Endothelial cell of umbilical vein (primary cell): Measurements from ENCODE around the gene PAPPA2. TPM values are rescaled to one million over a fixed set of nuclear protein-coding genes. Genes with fewer than 3 reads are reported as not detected.

ENCODE experiments used
- BruUV-seq: library from RNA; stranded (reverse); fragments of 400-500 nt; replicated peaks from 2 replicates; lab custom pipeline; 2021; lab: Mats Ljungman, UMichigan
- CTCF ChIA-PET: fragments of 300-600, 350-600 bp; sonication (Branson Sonifier 250); formaldehyde crosslinking; loops from one replicate; lab custom pipeline; 2021; ENCODE audit warnings: antibody characterized with exemption, inconsistent platforms; lab: Charles Lee
- POLR2A ChIA-PET: fragments of 300-600, 350-600 bp; sonication (Branson Sonifier 250); formaldehyde crosslinking; loops from one replicate; lab custom pipeline; 2021; ENCODE audit warnings: antibody characterized with exemption, inconsistent platforms; lab: Charles Lee
- DNase-seq: peaks from one replicate; pipeline ENCODE4 v3.0.0-alpha.2; 2011; ENCODE audit warnings: low read depth, low spot score
- FAIRE-seq: peaks from 2 replicates; lab custom pipeline; 2011; peaks lifted over from hg19 to GRCh38; lab: Jason Lieb, UNC
- H2AFZ ChIP-seq: 2 replicates; pipeline ENCODE4 v1.6.0; 2012; ENCODE audit warnings: low read depth, low read length, control low read depth, inconsistent platforms
- H3K27ac ChIP-seq: 2 replicates; pipeline ENCODE4 v1.5.1; 2011; ENCODE audit warnings: low read depth, mild to moderate bottlenecking, control low read depth, low read length, moderate library complexity; ENCODE audit not compliant: insufficient read depth
- H3K27me3 ChIP-seq, 2 experiments: 2 replicates each; pipeline versions ENCODE4 v1.6.0 to v1.6.1; 2011; ENCODE audit warnings: low read length in 2 of 2, mixed read lengths in 1 of 2; ENCODE audit not compliant: control insufficient read depth in 2 of 2, insufficient read depth in 2 of 2
- H3K36me3 ChIP-seq, 2 experiments: 2 replicates in 1 of 2; 3 replicates in 1 of 2; pipeline ENCODE4 v1.5.1; 2011; ENCODE audit warnings: low read length in 2 of 2, mild to moderate bottlenecking in 1 of 2, moderate library complexity in 1 of 2; ENCODE audit not compliant: control insufficient read depth in 2 of 2, insufficient read depth in 2 of 2; ENCODE audit errors: extremely low read depth in 1 of 2
- H3K4me1 ChIP-seq: 3 replicates; pipeline ENCODE4 v1.5.1; 2011; ENCODE audit warnings: mild to moderate bottlenecking, low read length; ENCODE audit not compliant: control insufficient read depth, insufficient read depth; ENCODE audit errors: extremely low read depth
- H3K4me2 ChIP-seq: 2 replicates; pipeline ENCODE4 v1.6.1; 2011; ENCODE audit warnings: low read length, control low read depth, mixed read lengths; ENCODE audit not compliant: insufficient read depth
- H3K4me3 ChIP-seq, 3 experiments: fragments of 200-600 bp in 1 of 3; sonication (generic), shearing (Covaris generic) in 1 of 3; replicated peaks in 1 of 3; 2 replicates each; pipeline ENCODE4 v1.5.1; 2011 to 2016; ENCODE audit warnings: control low read depth in 3 of 3, low read length in 3 of 3, mild to moderate bottlenecking in 2 of 3, inconsistent platforms in 1 of 3, low read depth in 1 of 3, moderate library complexity in 1 of 3; ENCODE audit not compliant: insufficient read depth in 1 of 3
- H3K79me2 ChIP-seq: 2 replicates; pipeline ENCODE4 v1.6.0; 2012; ENCODE audit warnings: low read length, inconsistent platforms; ENCODE audit not compliant: control insufficient read depth, insufficient read depth
- H3K9ac ChIP-seq: replicated peaks from 2 replicates; pipeline ENCODE3; 2011; ENCODE audit warnings: low read length, control low read depth; ENCODE audit not compliant: insufficient read depth; ENCODE audit errors: extremely low read depth
- H3K9me1 ChIP-seq: replicated peaks from 3 replicates; pipeline ENCODE4 v1.6.0; 2011; ENCODE audit warnings: mild to moderate bottlenecking, low read length; ENCODE audit not compliant: control insufficient read depth, insufficient read depth; ENCODE audit errors: extremely low read depth
- H3K9me3 ChIP-seq: replicated peaks from 2 replicates; pipeline ENCODE4 v1.5.1; 2012; ENCODE audit warnings: low read length, inconsistent platforms; ENCODE audit not compliant: control insufficient read depth, insufficient read depth
- H4K20me1 ChIP-seq: replicated peaks from 2 replicates; pipeline ENCODE3; 2011; ENCODE audit warnings: mild to moderate bottlenecking, low read length; ENCODE audit not compliant: control insufficient read depth, insufficient read depth; ENCODE audit errors: extremely low read depth
- EZH2 ChIP-seq: IDR thresholded peaks from 2 replicates; pipeline ENCODE4 v1.6.1; 2012; ENCODE audit warnings: borderline replicate concordance, low read depth, mild to moderate bottlenecking, moderate library complexity, low read length, inconsistent platforms; ENCODE audit not compliant: severe bottlenecking
- FOS ChIP-seq: IDR thresholded peaks from 2 replicates; pipeline ENCODE4 v1.6.1; 2011; ENCODE audit warnings: mild to moderate bottlenecking, low read length, moderate library complexity, borderline replicate concordance; ENCODE audit not compliant: insufficient read depth
- GATA2 ChIP-seq: IDR thresholded peaks from 2 replicates; pipeline ENCODE4 v1.7.0; 2011; ENCODE audit warnings: low read depth, mild to moderate bottlenecking, moderate library complexity, mixed read lengths, low read length; ENCODE audit not compliant: insufficient read length, insufficient read depth
- JUN ChIP-seq: IDR thresholded peaks from 2 replicates; pipeline ENCODE4 v1.6.1; 2011; ENCODE audit warnings: borderline replicate concordance, low read depth; ENCODE audit not compliant: insufficient read length, insufficient read depth
- MYC ChIP-seq: IDR thresholded peaks from one replicate; pipeline ENCODE4 v1.6.1; 2011; ENCODE audit warnings: mild to moderate bottlenecking, low read depth, low read length
- POLR2A ChIP-seq: IDR thresholded peaks from 2 replicates; pipeline ENCODE4 v1.6.1; 2012; ENCODE audit warnings: low read depth, mild to moderate bottlenecking, control low read depth, low read length
- POLR2AphosphoS5 ChIP-seq: IDR thresholded peaks from 2 replicates; pipeline ENCODE4 v1.6.1; 2012; ENCODE audit warnings: low read depth, mild to moderate bottlenecking, control low read depth, low read length, moderate library complexity; ENCODE audit not compliant: insufficient read depth
- dilution Hi-C: fragments of 300-500 bp; cut with MboI; formaldehyde crosslinking; loops from one replicate; pipeline ENCODE4 v1.15.0; 2019; ENCODE audit warnings: low sequenced_read_pairs; ENCODE audit not compliant: extremely low pct_ligation_motif_present
- intact Hi-C: fragments of 100-400 bp; cut with micrococcal nuclease; formaldehyde crosslinking; loops from one replicate; pipeline ENCODE4 v1.10.0; 2022
- polyA plus RNA-seq, 4 experiments: library from polyadenylated mRNA; depleted of rRNA in 3 of 4; stranded (reverse) in 3 of 4; unstranded in 1 of 4; fragments of >200 nt; gene quantifications; 2 replicates each; pipeline versions ENCODE4 v1.2.1 to v1.2.3, GENCODE V29; 2011 to 2012; ENCODE audit warnings: missing spikeins in 1 of 4
- total RNA-seq: library from RNA; stranded (reverse); gene quantifications from 2 replicates; pipeline ENCODE4 v1.2.3, GENCODE V29; 2021
- TF ChIP-seq, protein P1 (sequence below): IDR thresholded peaks from 2 replicates; pipeline ENCODE4 v1.6.1; 2011; ENCODE audit not compliant: insufficient read depth, insufficient read length
- TF ChIP-seq, protein P2 (sequence below), 2 donors: IDR thresholded peaks; 1 replicate in 1 of 2; 2 replicates in 1 of 2; pipeline ENCODE4 v1.5.1; 2011; ENCODE audit warnings: low read length in 2 of 2, mild to moderate bottlenecking in 2 of 2, moderate library complexity in 2 of 2, control low read depth in 1 of 2, inconsistent platforms in 1 of 2, low read depth in 1 of 2; ENCODE audit not compliant: insufficient read depth in 1 of 2; ENCODE audit errors: extremely low read depth in 1 of 2

The PAPPA2 gene
- total and polyA plus RNA-seq, 2 donors (not counting 3 experiments of a cell fraction or from before 2014, with no cell fraction given): not detected

DNA sequence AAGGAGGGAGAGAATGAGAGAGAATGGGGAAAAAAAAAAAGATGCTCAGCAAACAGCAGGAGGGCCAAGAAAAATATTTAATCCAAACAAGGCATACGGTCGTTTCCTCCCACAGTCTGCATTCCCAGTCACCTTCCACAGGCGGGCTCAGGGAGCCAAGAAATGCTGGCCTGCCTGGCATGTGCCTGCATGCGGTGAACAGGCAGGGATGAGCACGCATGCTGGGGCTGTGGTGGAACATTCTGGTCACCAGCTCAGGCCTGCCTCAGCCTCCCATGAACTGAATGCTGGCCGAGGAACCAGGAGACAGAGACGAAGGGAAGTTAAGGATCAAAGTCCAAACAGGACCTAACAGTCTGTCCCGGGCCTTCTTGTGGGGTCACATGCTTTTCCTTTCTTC, 366.3 kb downstream of the PAPPA2 start:
- CTCF ChIA-PET: no interaction called here
- Histone ChIP-seq H2AFZ (no peak overlapping the region), H3K9ac (no peak overlapping the region), H3K4me1 (no peaks in the 10 kb centered on the region), H3K27me3 (no peaks in the 10 kb centered on the region), H3K36me3 (no peaks in the 10 kb centered on the region), H3K9me3 (no peaks in the 10 kb centered on the region), H3K4me2 (no peak overlapping the region), H4K20me1 (no peaks in the 10 kb centered on the region), H3K9me1 (no peaks in the 10 kb centered on the region), H3K79me2 (no peaks in the 10 kb centered on the region), H3K4me3 (no peak overlapping the region), H3K27ac (no peak overlapping the region)
- dilution Hi-C loops: no loop called here
- intact Hi-C loops: no loop called here
- FAIRE-seq: no peak
- no TSS peak for BruUV-seq
- TF ChIP-seq, protein P1, sequence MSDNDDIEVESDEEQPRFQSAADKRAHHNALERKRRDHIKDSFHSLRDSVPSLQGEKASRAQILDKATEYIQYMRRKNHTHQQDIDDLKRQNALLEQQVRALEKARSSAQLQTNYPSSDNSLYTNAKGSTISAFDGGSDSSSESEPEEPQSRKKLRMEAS: no peak
- TF ChIP-seq MYC (no peak), POLR2AphosphoS5 (no peak), POLR2A (no peak), EZH2 (no peak), JUN (no peak), FOS (no peak), GATA2 (no peak)
- TF ChIP-seq, protein P2, sequence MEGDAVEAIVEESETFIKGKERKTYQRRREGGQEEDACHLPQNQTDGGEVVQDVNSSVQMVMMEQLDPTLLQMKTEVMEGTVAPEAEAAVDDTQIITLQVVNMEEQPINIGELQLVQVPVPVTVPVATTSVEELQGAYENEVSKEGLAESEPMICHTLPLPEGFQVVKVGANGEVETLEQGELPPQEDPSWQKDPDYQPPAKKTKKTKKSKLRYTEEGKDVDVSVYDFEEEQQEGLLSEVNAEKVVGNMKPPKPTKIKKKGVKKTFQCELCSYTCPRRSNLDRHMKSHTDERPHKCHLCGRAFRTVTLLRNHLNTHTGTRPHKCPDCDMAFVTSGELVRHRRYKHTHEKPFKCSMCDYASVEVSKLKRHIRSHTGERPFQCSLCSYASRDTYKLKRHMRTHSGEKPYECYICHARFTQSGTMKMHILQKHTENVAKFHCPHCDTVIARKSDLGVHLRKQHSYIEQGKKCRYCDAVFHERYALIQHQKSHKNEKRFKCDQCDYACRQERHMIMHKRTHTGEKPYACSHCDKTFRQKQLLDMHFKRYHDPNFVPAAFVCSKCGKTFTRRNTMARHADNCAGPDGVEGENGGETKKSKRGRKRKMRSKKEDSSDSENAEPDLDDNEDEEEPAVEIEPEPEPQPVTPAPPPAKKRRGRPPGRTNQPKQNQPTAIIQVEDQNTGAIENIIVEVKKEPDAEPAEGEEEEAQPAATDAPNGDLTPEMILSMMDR (IDR thresholded peaks at IDR 0.05; ENCODE audit: extremely low read depth in 1 of 2, insufficient read depth in 1 of 2, low read depth in 1 of 2, low read length in 2 of 2): no peak
- DNase-seq: no peak
- POLR2A ChIA-PET: no interaction called here
